SJCRH30 (cell line): ENCODE measurements around the gene TMEM218. TPM values are rescaled to one million over a fixed set of nuclear protein-coding genes. Genes with fewer than 3 reads are reported as not detected.

ENCODE experiments used
- DNase-seq, 2 experiments: peaks; one replicate each; pipeline ENCODE4 v3.0.0-alpha.2; 2015 to 2020
- H3K27ac ChIP-seq: fragments of 250-450 bp; sonication (Bioruptor Pico); 2 replicates; pipeline ENCODE4 v1.5.1; 2020; ENCODE audit warnings: mild to moderate bottlenecking, moderate library complexity
- H3K27me3 ChIP-seq: fragments of 250-450 bp; sonication (Bioruptor Pico); 2 replicates; pipeline ENCODE4 v1.5.1; 2020; ENCODE audit warnings: mild to moderate bottlenecking, moderate library complexity
- H3K36me3 ChIP-seq: fragments of 250-450 bp; sonication (Bioruptor Pico); 2 replicates; pipeline ENCODE4 v1.5.1; 2020; ENCODE audit warnings: mild to moderate bottlenecking, moderate library complexity
- H3K4me1 ChIP-seq: fragments of 250-450 bp; sonication (Bioruptor Pico); 2 replicates; pipeline ENCODE4 v1.5.1; 2020; ENCODE audit warnings: mild to moderate bottlenecking, moderate library complexity
- H3K4me3 ChIP-seq: fragments of 250-450 bp; sonication (Bioruptor Pico); 2 replicates; pipeline ENCODE4 v1.5.1; 2020; ENCODE audit warnings: mild to moderate bottlenecking, moderate library complexity
- H3K9me3 ChIP-seq: fragments of 250-450 bp; sonication (Bioruptor Pico); replicated peaks from 2 replicates; pipeline ENCODE4 v1.5.1; 2020; ENCODE audit warnings: mild to moderate bottlenecking, moderate library complexity
- total RNA-seq: library from RNA; depleted of rRNA; stranded (reverse); fragments of >200 nt; shearing (Covaris generic); gene quantifications from 2 replicates; pipeline ENCODE4 v1.2.3, GENCODE V29; 2014; rRNA removed

Gene TMEM218
- total RNA-seq, 1 experiment from 2014 or later, result 22.0 TPM

DNA sequence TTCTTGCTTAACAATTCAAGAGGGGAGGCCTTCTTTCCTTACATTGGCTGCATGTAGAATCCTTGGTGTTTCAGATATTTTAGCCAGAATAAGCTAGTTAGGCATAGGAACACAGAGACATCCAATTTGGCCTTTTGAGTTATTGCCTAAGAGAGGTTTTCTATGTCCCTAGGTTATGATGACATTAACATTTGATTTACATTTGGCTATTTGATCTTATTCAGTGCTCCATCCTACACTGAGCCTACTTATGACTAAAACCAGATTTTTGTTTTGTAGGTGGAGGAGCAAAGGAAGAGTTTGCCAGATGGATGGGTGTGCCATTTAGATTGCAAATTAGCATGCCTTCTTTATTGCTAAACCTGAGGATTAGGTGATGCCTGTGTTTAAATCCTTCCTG, 59.4 kb downstream of the TMEM218 start:
- Histone ChIP-seq H3K4me1 (no peaks in the 10 kb centered on the region), H3K9me3 (no peaks in the 10 kb centered on the region), H3K27ac (no peak overlapping the region), H3K36me3 (no peaks in the 10 kb centered on the region), H3K27me3 (no peaks in the 10 kb centered on the region), H3K4me3 (no peak overlapping the region)
- no peak for DNase-seq

DNA sequence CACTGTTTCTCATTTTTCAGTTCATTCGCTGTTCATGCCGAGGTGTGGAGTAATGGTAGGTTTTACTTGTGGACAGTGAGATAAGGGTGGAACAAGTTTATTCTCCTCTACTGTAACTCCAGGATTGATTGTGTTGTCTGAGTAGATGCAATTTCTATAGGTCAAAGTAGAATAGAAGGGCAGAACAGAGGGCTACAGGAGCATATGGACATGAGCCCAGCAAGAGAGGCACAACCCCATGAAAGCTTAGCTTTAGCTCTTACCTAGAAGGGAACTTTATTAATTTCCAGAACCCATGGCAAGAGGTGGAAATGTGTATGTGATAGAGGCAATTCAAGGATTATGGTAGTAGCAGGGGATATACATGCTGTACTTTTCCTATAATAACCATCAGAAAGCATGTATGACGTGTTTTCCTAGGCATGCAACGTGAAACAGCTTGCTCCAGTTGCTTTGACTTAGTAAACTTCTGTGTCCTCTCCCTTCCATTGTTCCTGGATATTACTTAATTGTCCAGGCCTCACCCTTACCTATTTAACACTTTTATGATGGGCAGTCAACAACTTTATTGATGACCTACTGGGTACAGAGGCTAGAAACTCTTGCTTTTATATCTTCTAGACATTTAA, 62.1 kb downstream of the TMEM218 start:
- H3K27me3 ChIP-seq, result no peaks in the 10 kb centered on the region
- DNase-seq, result no peak
- H3K36me3 ChIP-seq, result peaks cover under 1% of the 10 kb centered on the region; the same call in 1 of the 2 replicates
- H3K4me1 ChIP-seq, result no peaks in the 10 kb centered on the region
- no peaks in the 10 kb centered on the region for H3K9me3 ChIP-seq
- no peak overlapping the region for H3K27ac ChIP-seq
- no peak overlapping the region for H3K4me3 ChIP-seq

Other genes starting within 250 kb of the TMEM218 start
- 5.1 and 7.0 TPM in 2 replicates for gene ROBO3, start 246.2 kb downstream of the TMEM218 start, total RNA-seq
- gene ROBO4, start 213.8 kb downstream of the TMEM218 start, total RNA-seq, result 0.10 and 0.22 TPM in 2 replicates
- not detected in 2 replicates for gene HEPN1, start 192.4 kb downstream of the TMEM218 start, total RNA-seq
- 0.05 TPM in 1 of 2 replicates, not detected in the other for gene HEPACAM, start 175.6 kb downstream of the TMEM218 start, total RNA-seq
- gene CCDC15, start 157.4 kb downstream of the TMEM218 start, total RNA-seq, result 10.2 and 11.5 TPM in 2 replicates
- 2.9 and 4.0 TPM in 2 replicates for gene SLC37A2, start 48.3 kb downstream of the TMEM218 start, total RNA-seq
- 13.1 and 15.1 TPM in 2 replicates for gene PKNOX2, start 53.1 kb upstream of the TMEM218 start, total RNA-seq